SK-N-SH treated with all-trans-retinoic acid at 6 μM for 48 hours (cell line): ENCODE measurements around the gene MYO9B.

Experiments used
- ATAC-seq: fragments of 200-7000 bp; cut with Tn5 transposase; 3 replicates; pipeline ENCODE4 v1.9.1; 2020; ENCODE audit warnings: mild to moderate bottlenecking, moderate library complexity
- ARNTL ChIP-seq: fragments of 450-650 bp; formaldehyde crosslinking; IDR thresholded peaks from 2 replicates; pipeline ENCODE4 v1.5.0; 2020; ENCODE audit warnings: low read depth, mild to moderate bottlenecking, moderate library complexity, borderline replicate concordance
- BACH2 ChIP-seq: fragments of 250-450 bp; sonication (Bioruptor Pico); IDR thresholded peaks from 2 replicates; pipeline ENCODE4 v1.9.0; 2021; ENCODE audit warnings: mild to moderate bottlenecking, borderline replicate concordance
- CREB5 ChIP-seq: fragments of 250-450 bp; sonication (Bioruptor Pico); IDR thresholded peaks from 2 replicates; pipeline ENCODE4 v1.5.1; 2020; ENCODE audit warnings: low read depth, mild to moderate bottlenecking, moderate library complexity
- CSDC2 ChIP-seq: fragments of 250-450 bp; sonication (Bioruptor Pico); IDR thresholded peaks from 2 replicates; pipeline ENCODE4 v1.5.0; 2020; ENCODE audit warnings: mild to moderate bottlenecking, moderate library complexity
- CSRNP3 ChIP-seq: fragments of 250-450 bp; sonication (Bioruptor Pico); IDR thresholded peaks from 2 replicates; pipeline ENCODE4 v1.5.1; 2021; ENCODE audit warnings: mild to moderate bottlenecking, moderate library complexity
- ESRRG ChIP-seq: fragments of 250-450 bp; sonication (Bioruptor Pico); IDR thresholded peaks from 2 replicates; pipeline ENCODE4 v1.6.1; 2021; ENCODE audit warnings: mild to moderate bottlenecking
- ISL1 ChIP-seq: fragments of 250-450 bp; sonication (Bioruptor Pico); IDR thresholded peaks from 2 replicates; pipeline ENCODE4 v2.1.2; 2022; ENCODE audit warnings: mild to moderate bottlenecking, moderate library complexity
- OSR1 ChIP-seq: fragments of 250-450 bp; sonication (Bioruptor Pico); IDR thresholded peaks from 2 replicates; pipeline ENCODE4 v1.8.0; 2022; ENCODE audit warnings: moderate library complexity, mild to moderate bottlenecking, inconsistent platforms
- PATZ1 ChIP-seq: fragments of 250-450 bp; sonication (Bioruptor Pico); IDR thresholded peaks from 2 replicates; pipeline ENCODE4 v1.8.0; 2020; ENCODE audit warnings: mild to moderate bottlenecking, moderate library complexity, borderline replicate concordance
- POU6F1 ChIP-seq: fragments of 250-450 bp; sonication (Bioruptor Pico); IDR thresholded peaks from 2 replicates; pipeline ENCODE4 v1.8.0; 2021; ENCODE audit warnings: low read depth, mild to moderate bottlenecking, moderate library complexity, borderline replicate concordance
- PPARA ChIP-seq: fragments of 250-450 bp; sonication (Bioruptor Pico); IDR thresholded peaks from 2 replicates; pipeline ENCODE4 v1.5.0; 2020; ENCODE audit warnings: mild to moderate bottlenecking, borderline replicate concordance
- RARB ChIP-seq: fragments of 250-450 bp; sonication (Bioruptor Pico); IDR thresholded peaks from 2 replicates; pipeline ENCODE4 v1.8.0; 2021; ENCODE audit warnings: mild to moderate bottlenecking, moderate library complexity
- SNAI2 ChIP-seq: fragments of 250-450 bp; sonication (Bioruptor Pico); IDR thresholded peaks from 2 replicates; pipeline ENCODE4 v1.5.0; 2020; ENCODE audit warnings: mild to moderate bottlenecking, moderate library complexity
- TCF4 ChIP-seq: fragments of 250-450 bp; sonication (Bioruptor Pico); IDR thresholded peaks from 2 replicates; pipeline ENCODE4 v1.8.0; 2021; ENCODE audit warnings: mild to moderate bottlenecking, moderate library complexity, borderline replicate concordance
- TOX ChIP-seq: fragments of 250-450 bp; sonication (Bioruptor Pico); IDR thresholded peaks from 2 replicates; pipeline ENCODE4 v1.8.0; 2021; ENCODE audit warnings: mild to moderate bottlenecking, moderate library complexity, borderline replicate concordance
- ZFP3 ChIP-seq: fragments of 250-450 bp; sonication (Bioruptor Pico); IDR thresholded peaks from 2 replicates; pipeline ENCODE4 v1.5.0; 2020; ENCODE audit warnings: mild to moderate bottlenecking, moderate library complexity
- ZFP30 ChIP-seq: fragments of 450-650 bp; formaldehyde crosslinking; IDR thresholded peaks from 2 replicates; pipeline ENCODE4 v1.5.0; 2022; ENCODE audit warnings: mild to moderate bottlenecking, moderate library complexity
- ZNF565 ChIP-seq: fragments of 450-650 bp; formaldehyde crosslinking; conservative IDR thresholded peaks from 2 replicates; pipeline ENCODE4 v1.5.0; 2020; ENCODE audit warnings: low read depth, mild to moderate bottlenecking, moderate library complexity
- ZNF70 ChIP-seq: fragments of 450-650 bp; formaldehyde crosslinking; IDR thresholded peaks from 2 replicates; pipeline ENCODE4 v1.5.0; 2020; ENCODE audit warnings: mild to moderate bottlenecking, moderate library complexity
- ZNF8 ChIP-seq: fragments of 450-650 bp; formaldehyde crosslinking; IDR thresholded peaks from 2 replicates; pipeline ENCODE4 v1.5.0; 2020; ENCODE audit warnings: mild to moderate bottlenecking, moderate library complexity

The MYO9B gene

GRCh38 chr19:17145546-17146497 lies 70.2 kb downstream of the MYO9B start:
- ATAC-seq: no peak
- TF ChIP-seq ISL1: no peak
- no peak for TF ChIP-seq CSDC2
- TF ChIP-seq BACH2: no peak
- no peak for TF ChIP-seq TCF4 (CRISPR knock-in tag)
- TF ChIP-seq ARNTL (CRISPR knock-in tag): no peak
- no peak for TF ChIP-seq ZNF8
- no peak for TF ChIP-seq PPARA (CRISPR knock-in tag)
- no peak for TF ChIP-seq ZFP3 (CRISPR knock-in tag)
- no peak for TF ChIP-seq CREB5 (CRISPR knock-in tag)

GRCh38 chr19:17148130-17148529 lies 72.6 kb downstream of the MYO9B start:
- ATAC-seq: no peak

GRCh38 chr19:17149393-17150135 lies 74.0 kb downstream of the MYO9B start:
- ATAC-seq: no peak
- TF ChIP-seq ESRRG (CRISPR knock-in tag) (no peak), ZFP3 (CRISPR knock-in tag) (no peak), POU6F1 (no peak), TOX (CRISPR knock-in tag) (no peak), ISL1 (no peak), OSR1 (no peak), PATZ1 (CRISPR knock-in tag) (no peak), SNAI2 (CRISPR knock-in tag) (no peak), ZFP30 (no peak), ZNF8 (no peak)

More at GRCh38 chr19:17148130-17148529, 72.6 kb downstream of the MYO9B start:
- TF ChIP-seq ESRRG (CRISPR knock-in tag): no peak
- no peak for TF ChIP-seq OSR1
- no peak for TF ChIP-seq ZNF70
- TF ChIP-seq PPARA (CRISPR knock-in tag): no peak
- TF ChIP-seq BACH2: no peak
- TF ChIP-seq RARB (CRISPR knock-in tag): no peak
- TF ChIP-seq ZNF8: no peak
- TF ChIP-seq SNAI2 (CRISPR knock-in tag): no peak
- no peak for TF ChIP-seq TCF4 (CRISPR knock-in tag)
- TF ChIP-seq CREB5 (CRISPR knock-in tag): no peak
- no peak for TF ChIP-seq CSRNP3 (CRISPR knock-in tag)
- no peak for TF ChIP-seq ZNF565 (CRISPR knock-in tag)
- no peak for TF ChIP-seq ARNTL (CRISPR knock-in tag)
- no peak for TF ChIP-seq PATZ1 (CRISPR knock-in tag)
